ENCODE data around the gene PHETA1.

Gene PHETA1

GRCh38 chr12:111322336-111323250, 46.3 kb downstream of the PHETA1 start:
- DNase-seq (ENCODE audit: low read depth, low spot score): no peak

- DNase-seq (ENCODE audit: low read depth, low spot score): no peak
These were observed 47.6 kb downstream of the PHETA1 start for GRCh38 chr12:111321317-111321716.

- no peak for DNase-seq (ENCODE audit: low read depth, low spot score)
These were observed 48.4 kb downstream of the PHETA1 start for GRCh38 chr12:111320258-111321050.

GRCh38 chr12:111319600-111320257, 49.2 kb downstream of the PHETA1 start:
- DNase-seq (ENCODE audit: low read depth, low spot score): no peak

- no peak for DNase-seq (ENCODE audit: low read depth, low spot score)
These were observed 50.4 kb downstream of the PHETA1 start for GRCh38 chr12:111318450-111318849.

GRCh38 chr12:111316671-111317070, 52.2 kb downstream of the PHETA1 start:
- no peak for DNase-seq (ENCODE audit: low read depth, low spot score)

- DNase-seq (ENCODE audit: low read depth, low spot score): no peak
These were observed 53.8 kb downstream of the PHETA1 start for GRCh38 chr12:111314953-111315539.

- DNase-seq (ENCODE audit: low read depth, low spot score): no peak
These were observed 55.0 kb downstream of the PHETA1 start for GRCh38 chr12:111313833-111314259.

- DNase-seq (ENCODE audit: low read depth, low spot score): no peak
These were observed 56.2 kb downstream of the PHETA1 start for GRCh38 chr12:111312708-111313107.

- DNase-seq (ENCODE audit: low read depth, low spot score): no peak
These were observed 56.9 kb downstream of the PHETA1 start for GRCh38 chr12:111312016-111312415.

GRCh38 chr12:111311011-111311410, 57.9 kb downstream of the PHETA1 start:
- no peak for DNase-seq (ENCODE audit: low read depth, low spot score)

Measured in brain pericyte (primary cell).